ENCODE results near the gene DENND6B.

The DENND6B gene

DNA sequence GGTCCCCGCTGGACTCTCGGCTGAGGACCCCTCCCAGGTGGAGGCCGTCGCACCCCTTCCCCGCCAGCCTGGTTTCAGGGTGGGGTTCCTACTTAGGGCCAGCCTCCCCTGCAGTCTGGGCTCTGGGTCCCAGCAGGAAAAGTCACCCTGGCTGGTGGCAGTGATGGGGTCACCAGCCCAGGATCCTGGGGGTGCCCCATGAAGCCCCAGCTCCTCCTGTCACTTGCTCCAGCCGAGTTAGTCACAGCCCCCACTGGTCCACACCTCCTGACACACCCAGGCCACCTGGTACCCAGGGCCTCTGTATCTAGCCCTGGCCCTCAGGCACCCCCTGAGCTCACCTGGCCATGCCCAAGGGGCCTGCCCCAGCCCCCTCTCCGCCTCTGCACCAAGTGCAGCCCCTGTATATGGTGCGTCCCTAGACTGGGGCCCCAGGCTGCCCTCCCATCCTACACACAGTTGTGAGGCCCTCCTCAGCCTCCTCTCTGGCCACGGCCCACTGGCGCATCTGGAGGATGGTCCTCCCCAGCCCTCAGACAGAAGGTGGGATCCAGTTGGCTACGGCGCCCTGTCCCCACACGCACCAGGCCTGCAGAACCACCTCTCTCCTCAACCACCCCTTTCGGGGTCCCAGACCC, 26.1 kb downstream of the DENND6B start:
- no peak for DNase-seq

DNA sequence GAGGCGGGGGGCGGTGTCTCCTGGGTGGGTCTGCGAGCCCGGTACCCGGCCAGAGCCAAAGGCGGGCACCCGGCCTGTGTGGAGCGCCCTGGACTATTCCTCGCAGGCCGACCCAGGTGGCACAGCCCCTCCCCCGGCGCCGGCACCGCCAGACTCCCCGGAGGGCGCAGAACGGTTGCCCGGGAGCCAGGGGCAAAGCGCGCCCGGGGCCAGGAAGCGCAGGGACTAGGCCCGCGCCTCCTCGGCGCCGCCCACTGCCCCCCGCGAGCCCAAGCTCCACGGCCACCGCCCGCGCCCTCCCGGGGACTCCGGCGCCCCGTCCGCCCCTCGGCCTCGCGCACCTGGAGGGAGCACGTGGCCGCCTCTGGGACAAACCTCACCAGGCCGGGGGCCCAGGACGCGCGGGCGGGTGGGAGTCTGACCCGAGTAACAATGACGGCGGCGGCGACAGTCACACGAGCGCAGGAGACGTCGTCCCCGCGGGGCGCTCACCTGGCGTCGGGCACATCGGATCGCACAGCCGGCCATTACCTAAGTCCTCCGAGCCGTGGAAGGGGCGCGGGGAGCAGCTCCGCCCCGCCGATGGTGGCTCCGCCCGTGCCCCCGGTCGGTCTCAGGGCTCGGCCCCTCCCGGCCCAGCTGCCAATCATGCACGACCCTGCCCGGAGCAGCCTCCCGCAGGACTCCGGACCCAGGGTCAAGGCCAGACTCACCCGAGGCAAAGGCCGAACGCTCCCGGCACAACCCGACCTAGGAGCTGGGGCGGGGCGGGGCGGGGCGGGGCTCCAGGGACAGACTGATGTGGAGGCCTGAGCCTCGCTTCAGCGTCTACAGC, 26.8 kb downstream of the DENND6B start:
- no peak for DNase-seq

DNA sequence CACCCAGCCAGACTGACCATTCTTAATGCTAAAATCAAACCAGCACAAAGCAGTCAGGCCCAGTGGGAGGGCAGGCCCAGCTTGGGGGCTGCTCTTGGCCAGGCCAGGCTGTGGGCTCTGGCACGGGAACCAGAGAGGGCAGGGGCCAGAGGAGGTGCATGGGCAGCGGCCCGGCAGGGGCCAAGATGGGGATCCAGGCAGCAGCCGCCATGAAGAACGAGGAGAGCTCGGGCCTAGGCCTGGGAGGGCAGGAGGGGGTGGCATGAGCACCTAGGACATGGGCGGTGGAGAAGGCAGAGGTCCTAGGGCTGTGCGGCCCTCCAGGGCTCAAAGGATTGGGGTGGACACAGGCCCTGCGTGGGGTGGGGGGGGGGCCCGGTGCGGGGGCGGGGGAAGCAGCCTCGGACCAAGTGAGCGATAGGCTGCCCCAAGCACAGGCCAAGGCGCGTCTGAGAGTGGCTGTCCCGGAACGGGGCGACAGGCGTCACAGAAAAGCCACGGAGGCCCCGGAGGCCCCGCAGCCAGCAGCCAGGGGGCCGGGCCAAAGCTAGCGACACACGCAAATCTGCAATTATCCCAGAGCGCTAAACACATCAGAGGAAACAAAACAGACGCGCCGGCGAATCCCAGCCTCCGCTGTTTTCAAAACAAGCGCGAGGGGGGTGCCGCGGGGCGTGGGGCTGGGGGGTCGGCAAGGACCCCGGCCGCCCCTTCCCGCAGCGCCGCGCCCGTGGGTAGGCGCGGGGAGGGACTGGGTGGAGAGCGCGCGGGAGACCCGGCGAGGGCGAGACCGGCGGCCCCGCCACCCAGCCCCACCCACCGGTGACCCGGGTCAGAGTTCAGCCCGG, 27.7 kb downstream of the DENND6B start:
- DNase-seq, result no peak

DNA sequence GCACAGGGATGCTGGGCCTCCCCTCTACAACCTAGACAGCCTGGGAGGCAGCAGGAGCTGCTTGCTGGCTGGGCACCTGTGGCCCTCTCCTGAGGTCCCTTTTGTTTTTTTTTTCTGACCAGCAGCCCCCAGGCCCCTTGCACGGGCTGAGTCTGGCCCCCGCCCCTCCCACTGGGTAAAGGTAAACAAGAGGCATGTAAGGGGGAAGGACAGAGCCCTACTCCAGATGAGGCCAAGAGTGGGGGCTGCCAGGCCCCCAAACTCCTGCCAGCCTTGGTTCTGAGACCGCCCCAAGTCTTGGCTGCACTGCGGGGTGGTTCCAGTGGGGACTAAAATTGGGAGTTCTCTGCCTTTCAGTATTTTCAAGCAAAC, 28.6 kb downstream of the DENND6B start:
- no peak for DNase-seq

DNA sequence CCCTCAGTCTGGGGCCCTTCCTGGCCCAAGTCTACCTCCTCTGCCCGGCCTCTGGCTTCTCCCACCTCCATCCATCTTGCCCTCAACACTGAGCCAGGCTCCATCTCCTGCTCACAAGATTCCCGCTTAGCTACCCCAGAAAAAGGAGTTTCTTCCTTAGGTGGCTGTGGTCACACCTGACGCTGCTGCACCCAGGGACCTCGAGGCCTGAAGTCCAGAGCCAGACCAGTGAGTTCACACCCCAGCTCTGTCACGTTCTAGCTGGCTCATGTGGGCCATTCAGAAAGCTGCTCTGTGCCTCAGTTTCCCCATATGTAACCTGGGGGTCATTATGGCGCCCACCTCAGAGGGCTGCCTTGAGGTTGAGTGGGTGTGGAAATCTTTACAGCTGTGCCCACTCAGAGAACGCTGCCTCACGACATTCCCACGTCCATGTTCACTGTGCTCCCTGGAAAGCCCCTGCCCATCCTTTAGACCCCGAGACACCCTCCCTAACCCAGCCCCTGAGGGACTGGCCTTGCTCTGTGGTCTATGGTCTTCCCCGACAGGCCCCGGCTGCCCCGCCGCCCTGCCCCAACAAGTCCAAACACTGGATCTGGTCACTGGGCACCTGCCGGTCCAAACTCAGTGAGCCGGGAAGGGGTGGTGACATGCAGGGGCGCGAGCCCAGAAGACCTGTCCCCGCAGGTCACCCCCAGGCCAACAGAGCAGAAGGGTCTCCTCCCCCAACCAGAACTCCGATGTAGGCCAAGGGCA, 29.1 kb downstream of the DENND6B start:
- no peak for DNase-seq

DNA sequence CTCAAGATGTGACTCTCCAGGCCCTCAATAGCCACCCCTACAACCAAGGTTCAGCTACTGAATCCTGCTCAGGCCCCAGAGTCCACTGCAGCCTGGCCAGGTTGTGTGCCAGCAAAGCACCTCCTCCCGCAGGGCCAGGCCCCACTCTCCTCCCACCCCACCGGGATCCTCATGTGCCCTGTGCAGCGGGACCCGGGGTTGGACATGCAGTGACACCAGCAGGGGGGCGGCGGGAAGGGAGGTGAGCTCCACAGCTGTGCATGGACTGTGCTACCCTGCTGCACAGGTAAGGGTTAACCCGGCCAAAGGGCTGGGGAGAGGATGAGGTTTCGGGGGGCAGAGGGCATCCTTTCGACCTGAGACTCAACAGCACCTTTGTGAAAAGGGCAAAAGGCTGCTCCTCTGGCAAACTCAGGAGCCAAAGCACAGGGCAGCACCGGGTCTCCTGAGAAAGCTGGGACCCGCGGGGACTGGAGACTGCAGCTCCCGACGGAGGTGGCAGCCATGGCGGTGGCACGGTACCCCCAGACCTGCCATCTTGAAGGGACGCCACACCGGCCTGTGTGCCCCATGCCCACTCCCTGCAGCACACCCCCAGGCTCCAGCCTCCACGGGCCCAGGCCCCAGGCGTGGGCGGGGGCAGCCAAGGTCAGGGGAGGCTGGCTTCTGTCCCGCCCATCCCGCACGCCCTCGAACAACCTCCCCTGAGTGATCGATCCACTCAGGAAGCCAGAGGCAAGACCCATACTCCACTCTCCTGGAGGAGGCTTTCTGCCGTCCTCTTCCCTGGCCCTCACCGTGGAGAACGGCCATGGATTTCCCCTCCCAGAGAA, 29.9 kb downstream of the DENND6B start:
- no peak for DNase-seq

DNA sequence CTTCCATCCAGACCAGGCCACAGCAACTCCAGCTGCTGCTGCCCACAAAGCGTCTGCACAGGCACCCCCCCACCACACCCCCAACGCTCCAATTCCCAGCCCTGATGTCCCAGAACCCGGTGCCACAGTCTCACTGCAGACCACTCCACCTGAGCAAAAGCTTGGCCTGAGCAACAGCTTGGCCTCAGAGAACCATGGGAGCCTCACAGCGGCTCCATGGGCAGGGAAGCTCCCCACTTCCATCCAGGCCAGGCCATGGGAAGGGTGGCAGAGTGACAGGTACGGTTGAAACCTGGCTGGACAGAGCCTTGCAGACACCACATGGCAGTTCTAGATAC, 32.5 kb downstream of the DENND6B start:
- no peak for DNase-seq

DNA sequence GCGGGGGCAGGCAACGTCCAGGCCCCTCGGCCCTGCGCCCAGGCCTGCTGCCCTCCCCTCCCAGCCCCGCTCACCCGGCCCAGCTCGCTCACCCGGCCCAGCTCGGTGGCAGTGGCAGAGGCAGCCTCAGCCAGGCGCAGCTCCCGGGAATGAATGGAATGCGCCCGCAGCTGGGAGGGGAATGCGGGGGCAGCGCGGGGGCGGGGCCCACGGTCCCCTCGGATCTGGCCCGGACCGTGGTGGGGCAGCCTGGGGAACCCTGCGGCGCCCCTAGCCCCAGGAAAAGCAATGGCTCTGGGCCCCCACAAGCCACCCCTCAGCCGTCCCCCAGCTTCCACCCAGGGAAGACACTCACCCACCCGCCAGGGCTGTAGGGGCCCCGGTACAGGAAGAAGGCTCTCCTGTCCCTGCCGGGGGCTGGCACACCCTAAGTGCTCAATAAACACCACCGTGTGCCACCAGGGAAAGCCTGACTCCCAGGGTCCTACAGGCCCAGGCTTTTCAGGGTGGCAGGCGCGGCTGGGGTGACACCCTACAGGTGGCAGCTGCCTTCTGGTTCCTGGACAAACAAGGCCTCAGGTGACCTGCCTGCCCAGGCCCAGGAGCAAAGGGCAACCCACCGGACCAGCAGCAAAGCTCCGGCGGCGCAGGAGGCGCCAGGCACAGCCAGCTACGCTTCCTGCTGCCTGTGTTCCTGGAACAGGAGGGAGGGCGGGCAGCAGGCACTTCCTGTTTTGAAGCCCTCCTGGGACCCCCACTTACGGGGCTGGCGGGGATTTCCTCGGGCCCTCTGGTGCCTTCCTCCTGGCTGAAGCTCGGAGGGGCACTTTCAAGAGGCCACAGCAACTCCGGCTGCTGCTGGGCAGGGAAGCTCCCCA, 33.1 kb downstream of the DENND6B start:
- DNase-seq, result no peak

DNA sequence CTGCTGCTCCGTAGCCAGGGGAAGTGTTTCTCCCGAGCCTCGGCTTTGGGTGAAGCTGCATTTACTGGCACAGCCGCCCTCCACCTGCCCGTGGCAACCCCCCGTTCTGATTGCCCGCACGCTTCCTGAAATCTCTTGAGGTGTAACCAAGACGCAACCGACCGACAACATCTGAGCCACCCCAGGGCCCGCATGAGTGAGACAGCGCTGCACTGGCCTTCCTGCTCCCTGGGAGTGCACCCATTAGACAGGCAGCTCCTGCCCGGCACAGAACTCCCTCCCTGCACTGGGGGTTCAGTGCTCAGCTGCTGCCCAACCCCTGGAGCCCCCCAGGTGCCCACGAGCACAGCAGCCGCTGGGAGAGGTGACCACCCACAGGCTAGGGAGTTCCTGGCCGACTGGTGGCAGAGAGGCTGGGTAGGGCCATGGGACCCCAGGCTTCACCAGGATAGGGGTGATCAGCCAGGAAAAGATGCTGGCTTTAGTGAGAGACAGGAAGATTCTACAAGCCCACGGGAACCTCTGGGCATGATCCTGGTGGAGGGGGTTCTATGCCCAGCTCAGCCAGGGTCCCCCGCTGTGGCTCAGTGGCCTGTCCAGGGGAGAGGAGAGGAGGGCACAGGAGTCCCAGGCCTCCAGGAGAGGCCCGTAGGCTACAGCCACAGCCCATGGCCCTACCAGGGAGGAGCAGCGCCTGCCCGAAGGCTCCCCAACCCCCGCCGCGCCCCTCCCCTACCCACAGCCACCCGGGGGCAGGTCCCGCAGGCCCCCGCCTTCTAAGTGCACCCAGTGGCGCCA, 34.0 kb downstream of the DENND6B start:
- no peak for DNase-seq

DNA sequence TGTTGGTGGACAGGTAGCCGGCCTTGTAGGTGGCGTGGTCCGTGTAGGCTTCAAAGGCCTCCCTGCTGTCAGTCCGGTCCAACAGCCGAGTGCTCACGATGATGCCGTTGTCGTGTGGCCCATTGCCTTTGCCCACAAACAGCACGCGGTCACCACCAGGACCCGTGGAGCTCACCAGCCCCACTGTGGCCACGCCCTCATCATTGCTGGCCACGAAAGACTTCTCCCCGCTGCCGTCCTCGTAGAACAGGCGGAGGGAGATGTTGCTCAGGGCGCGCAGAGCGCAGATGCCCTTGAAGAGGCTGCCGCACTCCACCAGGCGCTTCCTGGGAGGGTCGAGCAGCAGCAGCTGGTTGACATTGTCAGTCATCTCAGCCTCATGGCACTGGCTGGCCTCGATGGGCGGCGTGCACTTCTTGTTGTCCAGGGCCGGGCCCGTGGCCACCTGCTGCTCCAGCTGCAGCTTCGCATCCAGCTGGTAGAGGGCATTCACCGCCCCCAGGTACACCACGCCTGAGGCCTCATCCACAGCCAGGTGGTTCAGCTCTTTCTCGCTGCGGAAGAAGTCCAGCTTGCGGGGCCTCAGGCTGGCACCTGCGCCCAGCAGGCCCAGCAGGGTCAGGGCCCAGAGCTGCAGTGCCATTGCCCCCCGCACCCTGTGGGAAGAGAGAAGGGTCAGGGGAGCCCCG, 36.7 kb downstream of the DENND6B start:
- DNase-seq, result no peak

DNA sequence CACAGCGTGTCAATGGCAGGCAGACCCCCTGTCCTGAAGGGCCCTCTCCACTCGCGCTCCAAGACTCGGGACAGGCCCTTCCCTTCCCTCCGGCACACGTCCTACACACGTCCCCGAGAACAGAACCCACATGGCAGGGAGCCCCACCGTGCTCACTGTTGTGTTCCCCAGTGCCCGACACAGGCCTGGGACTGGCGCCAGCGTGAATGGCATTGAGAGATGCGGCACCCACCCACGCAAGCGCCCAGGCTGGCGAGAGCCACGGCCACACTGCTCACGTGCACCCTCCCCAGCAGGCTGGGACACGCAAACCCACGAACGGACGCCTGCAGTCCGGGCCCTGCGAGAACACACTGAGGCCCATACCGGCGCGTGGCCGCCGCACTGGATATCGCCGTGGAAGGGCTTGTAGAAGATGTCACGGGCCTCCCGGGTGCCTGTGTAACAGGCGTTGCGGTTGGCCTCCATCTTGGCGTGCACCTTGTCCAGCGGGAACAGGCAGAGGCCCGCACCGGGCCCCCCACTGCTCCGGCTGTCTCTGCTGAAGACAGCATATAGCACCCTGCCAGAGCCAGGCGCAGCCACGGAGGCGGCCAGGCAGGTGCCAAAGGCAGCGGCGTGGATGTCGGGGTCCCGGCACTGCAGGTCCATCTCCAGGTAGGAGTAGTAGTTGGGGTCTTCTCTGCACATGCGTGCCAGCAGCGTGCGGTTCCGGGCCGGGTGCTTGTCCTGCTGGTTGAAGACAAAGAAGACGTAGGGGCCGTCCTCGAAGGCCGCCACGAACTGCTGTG, 37.5 kb downstream of the DENND6B start:
- DNase-seq, result no peak

DNA sequence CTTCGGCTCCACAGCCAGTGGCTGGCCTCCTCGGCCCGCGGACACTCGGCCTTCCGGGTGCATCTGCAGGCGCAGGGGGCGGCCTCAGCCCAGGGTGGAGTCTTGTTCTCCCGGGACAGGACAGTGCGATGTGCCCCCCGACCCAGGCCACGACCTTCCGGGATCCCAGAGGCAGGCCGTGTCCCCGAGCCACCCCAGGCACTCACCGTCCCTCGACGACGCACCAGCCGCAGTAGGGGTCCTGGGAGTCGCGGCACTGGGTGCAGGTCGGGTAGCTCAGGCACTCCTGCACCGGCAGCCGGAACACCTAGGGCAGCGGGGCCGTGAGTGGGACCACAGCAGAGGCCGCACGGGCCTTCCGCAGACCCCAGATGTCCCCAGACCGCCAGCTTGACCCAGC, 39.1 kb downstream of the DENND6B start:
- no peak for DNase-seq

DNA sequence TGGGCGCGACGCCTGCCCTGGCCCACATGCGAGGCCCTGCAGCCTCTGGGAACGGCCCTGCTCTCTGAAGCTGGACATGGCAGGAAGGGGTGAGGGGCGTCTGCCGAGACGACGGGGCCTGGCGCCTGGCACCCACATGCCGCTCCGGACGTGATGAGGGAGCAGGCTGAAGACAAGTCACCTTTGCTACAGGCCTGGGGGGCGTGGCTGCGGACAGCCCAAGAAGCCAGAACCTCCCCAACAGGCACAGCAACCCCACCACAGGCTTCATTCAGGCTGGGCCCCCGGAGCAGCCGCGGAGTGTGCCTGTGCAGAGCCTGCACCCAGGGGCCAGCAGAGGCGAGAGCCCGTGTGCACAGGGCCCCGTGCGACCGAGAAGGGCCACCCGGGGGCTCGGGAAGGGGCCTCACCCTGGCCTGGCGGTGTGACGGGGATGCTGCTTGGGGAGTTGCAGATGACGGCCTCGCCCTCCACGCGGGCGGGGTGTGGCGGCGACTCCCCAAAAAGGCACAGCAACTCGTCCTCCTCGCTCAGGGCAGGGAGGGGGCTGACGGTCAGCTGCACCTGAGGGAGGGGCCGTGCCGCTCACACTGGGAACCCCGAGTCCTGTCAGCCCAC, 40.0 kb downstream of the DENND6B start:
- no peak for DNase-seq

DNA sequence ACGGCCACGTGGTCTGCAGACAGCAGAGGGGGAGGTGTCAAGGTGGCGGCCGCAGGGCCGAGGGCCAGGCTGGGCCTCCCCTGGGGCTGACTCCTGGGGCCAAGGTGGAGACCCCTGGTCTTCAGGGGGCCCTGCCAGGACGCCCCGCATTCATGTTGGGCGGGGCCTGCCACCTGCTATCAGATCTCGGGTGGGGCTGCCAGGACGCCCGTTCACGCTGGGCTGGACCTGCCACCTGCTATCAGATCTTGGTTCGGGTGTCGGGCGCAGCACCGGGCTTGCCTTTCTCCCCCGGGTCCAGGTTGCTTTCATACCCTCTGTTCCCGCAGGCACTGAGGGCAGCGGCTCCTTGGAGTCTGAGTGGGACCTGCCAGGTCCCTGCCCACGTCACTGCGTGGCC, 40.5 kb downstream of the DENND6B start:
- no peak for DNase-seq

DNA sequence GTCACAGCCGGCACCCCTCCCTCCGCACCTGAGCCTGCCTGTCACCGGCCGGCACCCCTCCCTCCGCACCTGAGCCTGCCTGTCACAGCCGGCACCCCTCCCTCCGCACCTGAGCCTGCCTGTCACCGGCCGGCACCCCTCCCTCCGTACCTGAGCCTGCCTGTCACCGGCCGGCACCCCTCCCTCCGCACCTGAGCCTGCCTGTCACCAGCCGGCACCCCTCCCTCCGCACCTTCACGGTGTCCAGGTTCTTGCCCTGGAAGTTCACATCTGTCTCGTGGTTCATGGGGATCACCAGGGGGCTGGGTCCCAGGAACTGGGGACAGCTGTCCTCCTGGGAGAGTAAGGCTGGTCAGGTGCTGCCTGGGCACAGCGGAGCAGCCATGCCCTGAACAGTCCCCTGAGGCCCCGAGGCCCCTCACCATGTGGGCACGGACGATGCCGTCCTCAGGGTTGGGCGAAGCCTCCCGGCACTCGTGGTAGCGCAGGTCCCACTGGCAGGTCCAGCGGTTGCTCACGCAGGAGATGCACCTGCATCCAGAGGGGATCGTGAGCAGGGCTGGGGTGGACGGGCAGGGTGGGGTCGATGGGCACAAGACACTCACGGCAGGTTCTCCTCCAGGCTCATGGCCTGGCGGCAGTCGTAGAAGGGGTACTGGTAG, 41.1 kb downstream of the DENND6B start:
- DNase-seq, result no peak

DNA sequence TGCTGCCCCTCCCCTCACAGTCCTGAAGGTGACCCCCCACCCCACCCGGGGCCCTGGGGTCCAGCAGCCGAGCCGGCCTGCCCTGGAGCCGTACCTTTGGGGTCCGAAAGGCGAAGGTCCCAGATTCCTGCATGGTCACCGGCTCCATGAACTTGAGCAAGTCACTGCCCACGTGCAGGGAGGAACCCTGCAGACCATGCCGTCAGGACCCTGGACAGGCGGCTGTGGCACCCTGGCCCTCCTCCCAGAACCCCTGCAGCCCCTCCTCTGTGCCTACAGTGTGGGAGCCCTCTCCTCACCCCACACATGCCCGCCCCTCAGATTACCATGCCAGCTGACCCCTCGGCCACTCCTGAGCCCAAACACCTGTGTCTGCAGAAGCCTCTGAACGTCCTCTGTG, 42.3 kb downstream of the DENND6B start:
- DNase-seq, result no peak

DNA sequence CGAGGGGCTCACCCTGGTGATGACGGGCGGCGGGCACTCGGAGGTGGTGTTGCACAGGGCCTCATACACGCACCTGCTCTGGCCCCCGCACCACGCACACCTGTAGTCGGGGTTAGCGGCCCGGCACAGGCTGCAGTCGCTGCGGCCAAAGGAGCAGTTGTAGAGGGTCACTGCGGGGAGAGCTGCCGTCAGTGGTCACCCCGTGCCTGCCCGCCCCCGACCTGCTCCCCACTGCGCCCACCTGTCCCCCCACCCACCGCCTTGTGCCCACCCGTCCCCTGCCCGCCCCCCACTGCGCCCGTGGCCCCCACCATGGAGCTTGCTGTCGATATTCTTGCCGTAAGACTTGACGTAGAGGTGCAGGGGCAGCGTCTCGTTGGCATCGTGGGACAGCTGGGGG, 43.0 kb downstream of the DENND6B start:
- no peak for DNase-seq
